Hepatocyte (in vitro differentiated cells): Measurements from ENCODE around the gene GNL2. TPM values are rescaled to one million over a fixed set of nuclear protein-coding genes. Genes with fewer than 3 reads are reported as not detected.

Experiments
- DNase-seq: peaks from one replicate; pipeline ENCODE4 v3.0.0-alpha.2; 2016; ENCODE audit warnings: low spot score
- H2AFZ ChIP-seq: fragments of 200-600 bp; sonication (generic); 2 replicates; pipeline ENCODE4 v1.6.0; 2016; ENCODE audit warnings: antibody characterized with exemption, mild to moderate bottlenecking
- H3K27ac ChIP-seq: fragments of 200-600 bp; sonication (generic); 2 replicates; pipeline ENCODE4 v1.5.1; 2016; ENCODE audit warnings: mild to moderate bottlenecking
- H3K27me3 ChIP-seq: fragments of 200-600 bp; sonication (generic); 2 replicates; pipeline ENCODE4 v1.6.1; 2016
- H3K36me3 ChIP-seq: fragments of 200-600 bp; sonication (generic); replicated peaks from 2 replicates; pipeline ENCODE4 v1.5.1; 2016; ENCODE audit warnings: low read depth; ENCODE audit not compliant: insufficient read depth
- H3K4me1 ChIP-seq: fragments of 200-600 bp; sonication (generic); 2 replicates; pipeline ENCODE4 v1.5.1; 2016; ENCODE audit warnings: mild to moderate bottlenecking, moderate library complexity; ENCODE audit not compliant: insufficient read depth
- H3K4me2 ChIP-seq: fragments of 200-600 bp; sonication (generic); 2 replicates; pipeline ENCODE4 v1.6.0; 2016
- H3K4me3 ChIP-seq: fragments of 200-600 bp; sonication (generic); 2 replicates; pipeline ENCODE4 v1.5.1; 2016; ENCODE audit warnings: mild to moderate bottlenecking
- H3K79me2 ChIP-seq: fragments of 200-600 bp; sonication (generic); 2 replicates; pipeline ENCODE4 v1.6.0; 2017; ENCODE audit warnings: mild to moderate bottlenecking
- H3K9me2 ChIP-seq: fragments of 200-600 bp; sonication (generic); replicated peaks from 2 replicates; pipeline ENCODE4 v1.6.0; 2017; ENCODE audit warnings: mild to moderate bottlenecking; ENCODE audit not compliant: insufficient read depth
- H3K9me3 ChIP-seq: fragments of 200-600 bp; sonication (generic); 2 replicates; pipeline ENCODE4 v1.5.1; 2016; ENCODE audit warnings: low read depth, mild to moderate bottlenecking
- H4K20me1 ChIP-seq: fragments of 200-600 bp; sonication (generic); 2 replicates; pipeline ENCODE4 v1.6.0; 2016; ENCODE audit warnings: mild to moderate bottlenecking; ENCODE audit not compliant: insufficient read depth, poor library complexity, severe bottlenecking
- CTCF ChIP-seq: fragments of 200-600 bp; sonication (generic); IDR thresholded peaks from 2 replicates; pipeline ENCODE4 v1.5.1; 2016; ENCODE audit warnings: antibody characterized with exemption, mild to moderate bottlenecking; ENCODE audit not compliant: poor library complexity
- EZH2 ChIP-seq: fragments of 200-600 bp; sonication (generic); IDR thresholded peaks from 2 replicates; pipeline ENCODE4 v1.6.1; 2016; ENCODE audit warnings: antibody characterized with exemption, mild to moderate bottlenecking, borderline replicate concordance
- EZH2phosphoT487 ChIP-seq: fragments of 200-600 bp; sonication (generic); IDR thresholded peaks from one replicate; pipeline ENCODE4 v1.6.1; 2018; ENCODE audit warnings: antibody characterized with exemption, mild to moderate bottlenecking, low read depth, moderate library complexity; ENCODE audit not compliant: unreplicated experiment, severe bottlenecking
- WGBS: methylation state at CpG from one replicate; pipeline ENCODE4 v1.1.6; 2016; ENCODE audit warnings: low lambda C conversion rate; ENCODE audit errors: missing lambda C conversion rate; 5-methylcytosine and 5-hydroxymethylcytosine counted together
- polyA plus RNA-seq: library from polyadenylated mRNA; unstranded; fragments of >200 nt; fragmentation: Nextera tagmentation; extraction: Ambion mirVana; gene quantifications from 2 replicates; pipeline ENCODE4 v1.2.1, GENCODE V29; 2016
- total RNA-seq: library from RNA; depleted of rRNA; stranded (reverse); fragments of >200 nt; gene quantifications from 2 replicates; pipeline ENCODE4 v1.2.3, GENCODE V29; 2014

GNL2 gene
- total and polyA plus RNA-seq, 2 experiments from 2014 or later: 47.2 to 51.7 TPM

GRCh38 chr1:37631036-37631435 is 35.3 kb upstream of the GNL2 start:
- H3K79me2 ChIP-seq: no peaks in the 10 kb centered on the region
- no peak for DNase-seq
- no peak overlapping the region for H3K4me3 ChIP-seq
- no peaks in the 10 kb centered on the region for H3K36me3 ChIP-seq
- no peak overlapping the region for H3K4me2 ChIP-seq
- no peak overlapping the region for H2AFZ ChIP-seq
- no peaks in the 10 kb centered on the region for H3K9me2 ChIP-seq
- TF ChIP-seq EZH2 (no peak), EZH2phosphoT487 (no peak), CTCF (no peak)
- H4K20me1 ChIP-seq: no peaks in the 10 kb centered on the region
- H3K27me3 ChIP-seq: peaks cover 98% of the 10 kb centered on the region
- 37% methylated on average over 5 of the region's 5 CpGs for WGBS
- no peak overlapping the region for H3K27ac ChIP-seq
- no peaks in the 10 kb centered on the region for H3K4me1 ChIP-seq
- H3K9me3 ChIP-seq: no peaks in the 10 kb centered on the region

- TF ChIP-seq EZH2phosphoT487 (no peak), EZH2 (no peak), CTCF (no peak)
- no peaks in the 10 kb centered on the region for H3K9me3 ChIP-seq
- no peak overlapping the region for H3K27ac ChIP-seq
- no peak overlapping the region for H3K4me2 ChIP-seq
- H3K9me2 ChIP-seq: no peaks in the 10 kb centered on the region
- peaks cover 96% of the 10 kb centered on the region for H3K27me3 ChIP-seq
- WGBS: 51% methylated on average over 15 of the region's 15 CpGs
- H3K36me3 ChIP-seq: no peaks in the 10 kb centered on the region
- H2AFZ ChIP-seq: no peak overlapping the region
- no peak overlapping the region for H3K4me3 ChIP-seq
- no peaks in the 10 kb centered on the region for H4K20me1 ChIP-seq
- DNase-seq: no peak
- H3K79me2 ChIP-seq: no peaks in the 10 kb centered on the region
- H3K4me1 ChIP-seq: no peaks in the 10 kb centered on the region
Measured at GRCh38 chr1:37630426-37631028, 34.8 kb upstream of the GNL2 start.

DNA sequence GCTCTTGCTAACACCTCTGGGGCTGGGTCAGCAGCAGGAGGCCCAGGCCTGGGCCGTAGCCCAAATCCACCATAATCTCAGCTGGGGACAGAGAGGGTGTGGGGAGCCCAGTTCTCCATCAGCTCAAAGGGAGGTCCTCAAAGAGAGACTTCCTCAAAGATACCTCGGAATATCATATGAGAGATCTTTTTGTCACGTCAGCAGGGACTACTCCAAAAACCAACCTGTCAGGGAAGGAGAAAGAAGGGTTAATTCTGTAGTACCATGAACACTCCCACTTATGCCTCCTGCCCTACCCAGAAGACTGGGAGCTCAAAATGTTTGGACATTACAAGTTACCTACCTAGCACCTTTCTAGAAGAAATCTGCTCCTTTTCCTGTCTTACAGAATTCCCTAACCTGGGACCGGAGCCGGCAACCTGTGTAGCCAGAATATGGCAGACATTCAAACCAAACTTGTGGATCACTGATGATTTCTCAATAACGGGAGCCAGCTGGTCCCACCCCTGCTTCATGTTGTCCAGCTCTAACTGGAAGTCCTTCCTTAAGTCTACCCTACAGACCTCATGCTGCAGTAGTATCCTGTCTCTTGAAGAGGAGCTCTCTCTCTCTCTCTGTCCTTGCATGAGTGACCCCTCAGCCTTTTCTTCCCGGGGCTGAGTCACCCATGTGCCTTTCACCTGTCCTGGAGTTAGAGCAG is 34.1 kb upstream of the GNL2 start:
- no peak overlapping the region for H3K4me3 ChIP-seq
- H3K9me2 ChIP-seq: no peaks in the 10 kb centered on the region
- no peak overlapping the region for H2AFZ ChIP-seq
- H4K20me1 ChIP-seq: no peaks in the 10 kb centered on the region
- no peaks in the 10 kb centered on the region for H3K79me2 ChIP-seq
- no peaks in the 10 kb centered on the region for H3K4me1 ChIP-seq
- TF ChIP-seq EZH2: no peak
- TF ChIP-seq EZH2phosphoT487: no peak
- TF ChIP-seq CTCF: no peak
- peaks cover 92% of the 10 kb centered on the region for H3K27me3 ChIP-seq
- H3K27ac ChIP-seq: no peak overlapping the region
- no peak for DNase-seq
- no peaks in the 10 kb centered on the region for H3K9me3 ChIP-seq
- 72% methylated on average over 7 of the region's 7 CpGs for WGBS
- no peak overlapping the region for H3K4me2 ChIP-seq
- H3K36me3 ChIP-seq: no peaks in the 10 kb centered on the region
